DND-41 (cell line): ENCODE data around the gene MCM7.

Experiments used
- EZH2 ChIP-seq: IDR thresholded peaks from 3 replicates; pipeline ENCODE4 v1.6.1; 2012; ENCODE audit warnings: borderline replicate concordance, low read depth, mild to moderate bottlenecking, moderate library complexity, low read length, inconsistent platforms; ENCODE audit not compliant: severe bottlenecking
- TF ChIP-seq, protein P1 (sequence below): IDR thresholded peaks from 2 replicates; pipeline ENCODE4 v1.5.1; 2012; ENCODE audit warnings: borderline replicate concordance, low read length, moderate library complexity, mild to moderate bottlenecking; ENCODE audit not compliant: poor library complexity, severe bottlenecking; ENCODE audit errors: extremely low read depth

DNA sequence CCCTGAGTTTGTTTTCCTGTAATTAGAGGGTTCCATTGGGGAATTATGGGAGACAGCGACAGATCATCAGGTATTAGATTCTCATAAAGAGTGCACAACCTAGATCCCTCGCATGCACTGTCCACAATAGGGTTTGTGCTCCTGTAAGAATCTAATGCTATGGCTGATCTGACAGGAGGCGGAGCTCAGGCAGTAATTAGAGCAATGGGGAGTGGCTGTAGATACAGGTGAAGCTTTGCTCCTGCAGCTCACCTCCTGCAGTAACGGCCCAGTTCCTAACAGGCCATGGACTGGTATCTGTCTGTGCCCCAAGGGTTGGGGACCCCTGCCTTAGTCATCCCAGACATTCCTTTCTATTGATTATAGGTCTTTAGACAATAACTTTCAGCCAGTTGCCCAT is 52.5 kb downstream of the MCM7 start:
- TF ChIP-seq, protein P1, sequence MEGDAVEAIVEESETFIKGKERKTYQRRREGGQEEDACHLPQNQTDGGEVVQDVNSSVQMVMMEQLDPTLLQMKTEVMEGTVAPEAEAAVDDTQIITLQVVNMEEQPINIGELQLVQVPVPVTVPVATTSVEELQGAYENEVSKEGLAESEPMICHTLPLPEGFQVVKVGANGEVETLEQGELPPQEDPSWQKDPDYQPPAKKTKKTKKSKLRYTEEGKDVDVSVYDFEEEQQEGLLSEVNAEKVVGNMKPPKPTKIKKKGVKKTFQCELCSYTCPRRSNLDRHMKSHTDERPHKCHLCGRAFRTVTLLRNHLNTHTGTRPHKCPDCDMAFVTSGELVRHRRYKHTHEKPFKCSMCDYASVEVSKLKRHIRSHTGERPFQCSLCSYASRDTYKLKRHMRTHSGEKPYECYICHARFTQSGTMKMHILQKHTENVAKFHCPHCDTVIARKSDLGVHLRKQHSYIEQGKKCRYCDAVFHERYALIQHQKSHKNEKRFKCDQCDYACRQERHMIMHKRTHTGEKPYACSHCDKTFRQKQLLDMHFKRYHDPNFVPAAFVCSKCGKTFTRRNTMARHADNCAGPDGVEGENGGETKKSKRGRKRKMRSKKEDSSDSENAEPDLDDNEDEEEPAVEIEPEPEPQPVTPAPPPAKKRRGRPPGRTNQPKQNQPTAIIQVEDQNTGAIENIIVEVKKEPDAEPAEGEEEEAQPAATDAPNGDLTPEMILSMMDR = no peak
- TF ChIP-seq EZH2 = no peak
